ENCODE results near the gene PYGO1. TPM values are rescaled to one million over a fixed set of nuclear protein-coding genes. Genes with fewer than 3 reads are reported as not detected.

The PYGO1 gene
- total and polyA plus RNA-seq, 9 of the 15 experiments (the other 6 are each of a cell fraction or from before 2014, with no cell fraction given), result under 0.01 to 0.07 (median 0.02) TPM; not detected in 5

GRCh38 chr15:55552451-55552850 is 35.7 kb downstream of the PYGO1 start:
- POLR2A ChIA-PET, result no interaction called here
- Histone ChIP-seq H2AFZ (ENCODE audit: low read depth, low read length) (no peak overlapping the region), H3K9me1 (ENCODE audit: control insufficient read depth, insufficient read depth, low read length) (no peaks in the 10 kb centered on the region), H3K36me3 (ENCODE audit: control insufficient read depth, insufficient read depth, low read length) (no peaks in the 10 kb centered on the region), H3K27me3 (ENCODE audit: control insufficient read depth in 2 of 2, insufficient read depth in 2 of 2, low read length in 2 of 2) (no peaks in the 10 kb centered on the region), H3K4me1 (replicated peaks in 1 of 2; ENCODE audit: control insufficient read depth in 2 of 2, insufficient read depth in 2 of 2, low read length in 2 of 2) (no peaks in the 10 kb centered on the region), H3K4me3 (no peak overlapping the region), H4K20me1 (replicated peaks; ENCODE audit: control insufficient read depth, insufficient read depth, low read length) (no peaks in the 10 kb centered on the region), H3K79me2 (ENCODE audit: control insufficient read depth, insufficient read depth, low read length) (no peaks in the 10 kb centered on the region), H3K27ac (ENCODE audit: extremely low read depth, low read depth, low read length) (no peak overlapping the region), H3K9me3 (replicated peaks; ENCODE audit: control insufficient read depth, insufficient read depth, low read depth, low read length) (no peaks in the 10 kb centered on the region), H3K9ac (ENCODE audit: insufficient read depth in 1 of 2, low read depth in 2 of 2, low read length in 2 of 2) (no peak overlapping the region), H3K4me2 (ENCODE audit: insufficient read depth, low read length) (no peak overlapping the region)
- CTCF ChIA-PET (ENCODE audit: low intra/inter-chr PET ratio), result no interaction called here
- in situ Hi-C loops (cut with MboI), result no loop called here
- DNase-seq (ENCODE audit: extremely low read depth in 1 of 4, low spot score in 3 of 4), result no peak
- 0% methylated on average over 5 of the region's 5 CpGs for WGBS (ENCODE audit: insufficient coverage, low coverage, missing lambda C conversion rate)
- intact Hi-C loops (cut with micrococcal nuclease), result no loop called here
- FAIRE-seq, result no peak
- no TSS peak for BruUV-seq (replicated peaks)
- no peak for TF ChIP-seq ZNF583 (CRISPR knock-in tag; IDR thresholded peaks at IDR 0.05)
- no peak for TF ChIP-seq CHD1 (IDR thresholded peaks at IDR 0.05; ENCODE audit: low read length)
- TF ChIP-seq HNRNPL (IDR thresholded peaks at IDR 0.05; ENCODE audit: low read depth, low read length), result no peak
- no peak for TF ChIP-seq CHD4 (IDR thresholded peaks at IDR 0.05; ENCODE audit: insufficient read depth, insufficient replicate concordance, low read depth, low read length, poor library complexity, severe bottlenecking)
- no peak for ATAC-seq

- FAIRE-seq (no peak), DNase-seq (ENCODE audit: extremely low read depth in 1 of 4, low spot score in 3 of 4) (no peak), ATAC-seq (no peak)
- Histone ChIP-seq H3K9ac (ENCODE audit: insufficient read depth in 1 of 2, low read depth in 2 of 2, low read length in 2 of 2) (no peak overlapping the region), H3K9me1 (ENCODE audit: control insufficient read depth, insufficient read depth, low read length) (no peaks in the 10 kb centered on the region), H3K9me3 (replicated peaks; ENCODE audit: control insufficient read depth, insufficient read depth, low read depth, low read length) (no peaks in the 10 kb centered on the region), H4K20me1 (replicated peaks; ENCODE audit: control insufficient read depth, insufficient read depth, low read length) (no peaks in the 10 kb centered on the region), H2AFZ (ENCODE audit: low read depth, low read length) (no peak overlapping the region), H3K4me1 (replicated peaks in 1 of 2; ENCODE audit: control insufficient read depth in 2 of 2, insufficient read depth in 2 of 2, low read length in 2 of 2) (no peaks in the 10 kb centered on the region), H3K27me3 (ENCODE audit: control insufficient read depth in 2 of 2, insufficient read depth in 2 of 2, low read length in 2 of 2) (no peaks in the 10 kb centered on the region), H3K36me3 (ENCODE audit: control insufficient read depth, insufficient read depth, low read length) (no peaks in the 10 kb centered on the region), H3K4me3 (no peak overlapping the region), H3K27ac (ENCODE audit: extremely low read depth, low read depth, low read length) (no peak overlapping the region), H3K4me2 (ENCODE audit: insufficient read depth, low read length) (no peak overlapping the region), H3K79me2 (ENCODE audit: control insufficient read depth, insufficient read depth, low read length) (no peaks in the 10 kb centered on the region)
- 0% methylated on average over 1 of the region's 1 CpG for WGBS (ENCODE audit: insufficient coverage, low coverage, missing lambda C conversion rate)
- BruUV-seq (replicated peaks), result no TSS peak
- TF ChIP-seq ASH1L (IDR thresholded peaks at IDR 0.05; ENCODE audit: borderline replicate concordance, low read depth, partially characterized antibody), result no peak
- no peak for TF ChIP-seq SNAPC5 (CRISPR knock-in tag; IDR thresholded peaks at IDR 0.05)
- TF ChIP-seq GTF2B (IDR thresholded peaks at IDR 0.05; ENCODE audit: extremely low read depth, insufficient read length), result no peak
- no peak for TF ChIP-seq ZZZ3 (IDR thresholded peaks at IDR 0.05)
- no peak for TF ChIP-seq CREM (IDR thresholded peaks at IDR 0.05; ENCODE audit: low read depth)
- no peak for TF ChIP-seq NFE2 (IDR thresholded peaks at IDR 0.05; ENCODE audit: low read depth)
- no peak for TF ChIP-seq SMARCC2 (IDR thresholded peaks at IDR 0.05; ENCODE audit: low read depth)
- ChIA-PET CTCF (ENCODE audit: low intra/inter-chr PET ratio) (no interaction called here), POLR2A (interaction anchor here (0.6 kb wide), 1 partner anchor 736 kb away, joined by 3 read pairs; no protein-coding TSS in a partner anchor)
- intact Hi-C loops (cut with micrococcal nuclease) (no loop called here), in situ Hi-C loops (cut with MboI) (no loop called here)
These were observed 38.8 kb downstream of the PYGO1 start for GRCh38 chr15:55549305-55549704.
